Stimulated activated CD8-positive, alpha-beta memory T cell treated with anti-CD3 and anti-CD28 coated beads, Interleukin-4, amount 100 ng/mL, for 24 hours (primary cell): ENCODE results near the gene SNORC.

ENCODE experiments used
- DNase-seq: peaks from one replicate; pipeline ENCODE4 v3.0.0-alpha.2; 2020; ENCODE audit warnings: low read depth

The SNORC gene

GRCh38 chr2:232882505-232883115, 12.5 kb downstream of the SNORC start:
- DNase-seq = no peak

- no peak for DNase-seq
These were observed 13.2 kb downstream of the SNORC start for GRCh38 chr2:232883116-232883721.

- no peak for DNase-seq
These were observed 13.9 kb downstream of the SNORC start for GRCh38 chr2:232884001-232884421.

- DNase-seq = no peak
These were observed 14.6 kb downstream of the SNORC start for GRCh38 chr2:232884549-232885263.

- no peak for DNase-seq
These were observed 15.3 kb downstream of the SNORC start for GRCh38 chr2:232885264-232885961.

- DNase-seq = no peak
These were observed 16.1 kb downstream of the SNORC start for GRCh38 chr2:232886176-232886575.

GRCh38 chr2:232886632-232887031, 16.6 kb downstream of the SNORC start:
- DNase-seq = no peak

- no peak for DNase-seq
These were observed 17.2 kb downstream of the SNORC start for GRCh38 chr2:232887171-232887850.

- no peak for DNase-seq
These were observed 18.2 kb downstream of the SNORC start for GRCh38 chr2:232888099-232888836.

GRCh38 chr2:232888839-232889529, 18.9 kb downstream of the SNORC start:
- DNase-seq = no peak

- no peak for DNase-seq
These were observed 19.9 kb downstream of the SNORC start for GRCh38 chr2:232889876-232890401.

GRCh38 chr2:232890536-232890895, 20.5 kb downstream of the SNORC start:
- DNase-seq = no peak

- DNase-seq = no peak
These were observed 21.0 kb downstream of the SNORC start for GRCh38 chr2:232890896-232891601.

- no peak for DNase-seq
These were observed 21.6 kb downstream of the SNORC start for GRCh38 chr2:232891621-232892071.

GRCh38 chr2:232892221-232892620, 22.2 kb downstream of the SNORC start:
- DNase-seq = no peak

GRCh38 chr2:232892843-232893242, 22.8 kb downstream of the SNORC start:
- DNase-seq = no peak

- no peak for DNase-seq
These were observed 23.8 kb downstream of the SNORC start for GRCh38 chr2:232893834-232894233.

- no peak for DNase-seq
These were observed 24.2 kb downstream of the SNORC start for GRCh38 chr2:232894251-232894650.

- DNase-seq = no peak
These were observed 24.7 kb downstream of the SNORC start for GRCh38 chr2:232894746-232895145.

GRCh38 chr2:232896111-232896510, 26.0 kb downstream of the SNORC start:
- DNase-seq = no peak
